GM19324 (cell line): ENCODE measurements around the gene FRMD4A.
"Not testable (repeated sequence)": the region's sequence is repeated elsewhere in the genome, so short reads cannot be mapped to it uniquely, and the experiment has no call there.

Experiments used
- ATAC-seq: cut with Tn5 transposase; IDR thresholded peaks from one replicate; pipeline ENCODE4 v1.9.1; 2021; ENCODE audit warnings: mild to moderate bottlenecking, moderate library complexity; ENCODE audit not compliant: unreplicated experiment, low FRiP score

The FRMD4A gene

GRCh38 chr10:13718820-13719219, 611.9 kb downstream of the FRMD4A start:
- ATAC-seq = no peak

- peak; percentile 38 for ATAC-seq
Observed at GRCh38 chr10:13717936-13718772, 612.6 kb downstream of the FRMD4A start.

DNA sequence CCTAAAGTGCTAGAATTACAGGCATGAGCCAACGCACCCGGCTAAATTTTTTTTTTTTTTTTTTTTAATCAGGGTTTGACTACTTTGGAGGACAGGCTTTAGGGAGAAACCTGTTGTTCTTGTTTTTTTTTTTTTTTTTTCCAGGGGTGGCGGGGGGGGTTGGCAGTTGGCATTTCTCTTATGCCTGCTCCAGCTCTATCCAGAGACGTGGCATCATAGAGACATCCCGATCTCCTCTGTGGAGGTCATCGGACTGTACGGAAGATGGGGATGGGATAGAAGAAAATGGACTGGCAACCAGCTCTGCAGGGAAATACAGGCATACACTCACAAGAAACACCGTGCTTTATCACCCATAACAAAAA, 613.2 kb downstream of the FRMD4A start:
- no peak for ATAC-seq

- no peak for ATAC-seq
Observed at GRCh38 chr10:13716081-13717071, 614.3 kb downstream of the FRMD4A start.

DNA sequence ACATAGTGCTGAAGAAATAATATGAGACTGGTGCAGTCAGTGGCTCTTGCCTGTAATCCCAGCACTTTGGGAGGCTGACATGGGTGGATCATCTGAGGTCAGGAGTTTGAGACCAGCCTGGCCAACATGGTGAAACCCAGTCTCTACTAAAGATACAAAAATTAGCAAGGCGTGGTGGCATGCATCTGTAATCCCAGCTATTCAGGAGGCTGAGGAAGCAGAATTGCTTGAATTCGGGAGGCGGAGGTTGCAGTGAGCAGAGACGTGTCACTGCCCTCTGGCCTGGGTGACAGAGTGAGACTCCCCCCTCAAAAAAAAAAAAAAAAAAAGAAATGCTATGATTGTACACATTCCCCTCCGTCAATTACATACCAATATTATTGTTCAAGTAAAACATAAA, 615.1 kb downstream of the FRMD4A start:
- not testable (repeated sequence) for ATAC-seq

GRCh38 chr10:13715100-13715499, 615.6 kb downstream of the FRMD4A start:
- ATAC-seq = no peak

GRCh38 chr10:13712837-13713581, 617.7 kb downstream of the FRMD4A start:
- peak; percentile 64 for ATAC-seq

- no peak for ATAC-seq
Observed at GRCh38 chr10:13712476-13712836, 618.3 kb downstream of the FRMD4A start.

DNA sequence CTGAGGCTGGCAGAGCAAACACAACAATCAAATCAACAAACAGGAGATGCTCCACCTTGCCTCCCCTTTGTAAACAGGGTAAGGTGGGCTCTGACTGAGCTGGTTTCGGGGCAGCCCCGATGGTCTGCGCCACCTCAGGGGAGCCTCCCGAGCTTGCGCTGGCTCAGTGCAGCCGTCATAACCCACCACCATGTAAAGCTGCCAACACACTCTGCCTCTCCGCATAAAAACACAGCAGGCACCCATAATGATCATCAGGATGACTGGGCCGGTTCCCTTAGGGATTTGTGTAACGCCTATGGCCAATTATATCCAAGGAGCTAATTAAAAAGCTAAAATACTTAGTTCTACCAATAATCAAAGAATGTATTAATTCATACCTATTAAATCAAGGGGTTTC, 619.4 kb downstream of the FRMD4A start:
- ATAC-seq = no peak

GRCh38 chr10:13709931-13710650, 620.6 kb downstream of the FRMD4A start:
- no peak for ATAC-seq

DNA sequence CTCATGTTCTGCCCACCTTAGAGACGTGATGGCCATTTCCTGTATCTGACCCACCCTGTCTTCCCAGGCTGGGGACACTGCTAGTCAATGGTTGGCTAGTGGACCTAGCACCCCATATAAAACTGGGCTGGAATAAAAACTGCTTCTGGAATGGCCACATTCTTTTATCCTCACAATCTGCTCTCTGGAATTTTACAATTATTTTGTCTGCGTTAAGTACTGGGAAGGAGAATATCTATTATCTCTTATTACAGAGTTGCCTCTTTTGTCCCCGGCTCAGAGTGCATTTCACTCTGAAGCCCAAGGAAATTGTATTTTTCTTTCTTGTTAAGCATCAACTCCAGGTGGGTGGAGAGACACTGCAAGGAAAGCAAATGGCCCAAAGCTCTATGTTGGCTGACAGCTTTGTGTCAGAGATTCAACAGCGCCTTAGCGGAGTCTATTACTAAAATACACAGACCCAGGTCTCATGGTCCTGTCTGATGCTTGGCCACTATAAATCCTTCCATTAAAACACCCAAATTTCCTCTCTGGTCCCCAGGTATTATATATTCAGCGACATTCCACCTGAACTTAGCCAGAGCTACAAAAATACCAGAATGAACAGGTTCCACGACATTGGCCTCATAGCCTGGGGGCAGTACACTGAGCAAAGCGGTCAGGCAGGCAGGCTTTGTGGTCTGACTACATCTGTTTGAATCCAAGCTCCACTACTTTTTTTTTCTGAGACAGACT, 622.3 kb downstream of the FRMD4A start:
- no peak for ATAC-seq

DNA sequence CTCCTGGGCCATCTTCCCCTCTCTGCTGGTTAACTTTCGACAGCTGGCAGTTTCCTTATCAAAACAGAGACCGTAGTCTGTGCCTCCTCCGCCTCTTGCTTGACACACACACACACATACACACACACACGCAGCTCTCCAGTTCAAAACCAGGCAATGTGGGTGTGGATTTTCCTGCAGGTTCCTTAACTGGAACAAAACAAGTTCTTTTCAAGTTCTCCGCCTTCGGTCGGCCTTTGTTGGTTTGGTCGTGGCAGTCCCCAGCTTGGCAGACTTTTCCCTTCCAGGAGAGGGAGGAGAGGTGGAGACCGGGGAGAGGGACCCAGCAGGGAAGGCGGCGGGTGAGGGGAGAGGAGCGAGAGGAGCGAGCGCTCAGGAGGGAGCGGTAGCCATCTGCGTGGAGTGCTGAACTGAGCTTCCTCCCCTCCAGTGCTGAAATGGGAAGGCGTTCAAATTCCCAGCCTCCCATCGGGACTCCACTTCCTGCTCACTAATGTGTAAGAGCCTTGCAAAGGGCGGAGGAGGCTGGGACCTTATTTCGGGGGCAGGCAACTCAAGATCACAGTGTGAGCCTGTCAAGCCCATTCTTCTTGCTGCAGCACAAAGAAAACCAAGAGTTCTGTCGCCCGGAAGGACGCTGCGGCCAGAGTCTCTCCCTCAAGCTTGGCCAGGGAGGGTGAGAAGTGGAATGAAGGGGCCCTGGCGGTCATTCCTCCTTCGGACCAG, 623.4 kb downstream of the FRMD4A start:
- no peak for ATAC-seq

- no peak for ATAC-seq
Observed at GRCh38 chr10:13706604-13707003, 624.1 kb downstream of the FRMD4A start.

DNA sequence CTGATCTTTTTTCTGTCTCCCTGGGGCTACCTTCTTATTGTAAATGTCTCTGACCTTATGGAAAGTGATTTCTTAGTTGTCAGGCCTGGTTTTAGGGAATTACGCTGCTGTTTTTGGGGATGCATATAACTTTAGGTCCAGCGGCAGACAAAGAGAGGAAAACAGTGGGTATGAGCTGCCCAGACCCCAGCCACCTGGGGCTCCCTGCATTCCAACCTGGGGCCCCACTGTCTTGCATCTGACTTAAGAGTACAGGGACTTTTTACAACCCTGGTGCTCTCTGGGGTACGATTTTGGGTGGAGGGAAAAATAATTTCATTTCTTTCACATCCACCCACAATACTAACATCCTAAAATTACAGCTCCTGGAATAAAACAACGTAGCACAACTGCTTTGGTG, 624.5 kb downstream of the FRMD4A start:
- no peak for ATAC-seq

DNA sequence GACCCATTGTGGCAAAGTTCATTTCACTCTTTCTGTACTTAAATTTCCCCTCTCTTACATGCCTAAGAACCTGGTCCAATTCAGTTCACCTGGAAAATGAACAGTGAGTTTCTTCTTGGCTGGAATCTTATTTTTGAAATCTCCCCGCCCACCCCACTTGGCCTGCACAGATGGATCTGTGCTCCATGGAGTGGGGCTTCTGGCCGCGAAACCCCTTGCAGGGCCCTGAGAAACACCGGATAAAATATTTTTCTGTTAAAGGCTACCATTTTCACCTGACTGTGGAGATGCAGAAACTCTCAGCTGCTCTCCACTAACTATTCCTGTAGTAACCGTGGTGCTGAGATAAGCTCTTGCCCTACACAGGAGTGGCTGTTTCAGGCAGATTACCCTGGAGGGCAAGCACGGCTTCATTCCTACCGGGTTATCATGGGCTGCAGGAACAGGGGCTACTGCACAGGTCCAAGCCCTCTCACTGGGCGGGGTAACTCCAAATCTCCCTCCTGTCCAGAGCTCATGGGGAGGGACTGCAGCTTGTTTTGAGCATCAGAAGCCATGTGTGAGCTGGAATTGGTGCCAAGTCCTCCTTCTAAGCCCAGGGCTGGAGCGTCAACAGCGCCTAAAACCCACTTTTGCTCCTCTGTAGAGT, 625.1 kb downstream of the FRMD4A start:
- ATAC-seq = no peak

DNA sequence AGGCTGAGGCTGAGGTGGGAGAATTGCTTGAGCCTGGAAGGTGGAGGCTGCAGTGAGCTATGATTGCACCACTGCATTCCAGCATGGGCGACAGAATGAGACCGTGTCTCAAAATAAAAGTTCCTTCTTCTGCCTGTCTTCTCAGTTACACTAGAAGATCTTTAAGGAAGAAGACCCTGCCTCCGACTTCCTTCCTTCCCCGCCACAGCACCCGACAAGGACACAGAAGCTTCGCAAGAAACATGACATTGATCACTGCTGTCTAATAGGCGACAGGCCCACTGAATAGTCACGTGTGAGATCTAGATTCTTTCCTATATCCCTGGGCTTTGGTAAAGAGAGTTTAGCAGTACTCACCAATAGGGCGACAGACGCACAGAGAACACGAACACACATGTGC, 625.8 kb downstream of the FRMD4A start:
- no peak for ATAC-seq

- ATAC-seq = no peak
Observed at GRCh38 chr10:13703997-13704536, 626.7 kb downstream of the FRMD4A start.
